Placental pericyte (primary cell): ENCODE data around the gene DTX2. TPM values are rescaled to one million over a fixed set of nuclear protein-coding genes. Genes with fewer than 3 reads are reported as not detected.

Experiments used
- small RNA-seq: library from RNA; depleted of rRNA; stranded (forward); fragments of <200 nt; gene quantifications from one replicate; pipeline ENCODE3, GENCODE V24; 2012; ENCODE audit warnings: low replicate concordance
- total RNA-seq: library from RNA; depleted of rRNA; stranded (reverse); fragments of >200 nt; gene quantifications from 2 replicates; pipeline ENCODE4 v1.2.3, GENCODE V29; 2012

Gene DTX2
- total RNA-seq, result 9.8 and 11.3 TPM in 2 replicates

DNA sequence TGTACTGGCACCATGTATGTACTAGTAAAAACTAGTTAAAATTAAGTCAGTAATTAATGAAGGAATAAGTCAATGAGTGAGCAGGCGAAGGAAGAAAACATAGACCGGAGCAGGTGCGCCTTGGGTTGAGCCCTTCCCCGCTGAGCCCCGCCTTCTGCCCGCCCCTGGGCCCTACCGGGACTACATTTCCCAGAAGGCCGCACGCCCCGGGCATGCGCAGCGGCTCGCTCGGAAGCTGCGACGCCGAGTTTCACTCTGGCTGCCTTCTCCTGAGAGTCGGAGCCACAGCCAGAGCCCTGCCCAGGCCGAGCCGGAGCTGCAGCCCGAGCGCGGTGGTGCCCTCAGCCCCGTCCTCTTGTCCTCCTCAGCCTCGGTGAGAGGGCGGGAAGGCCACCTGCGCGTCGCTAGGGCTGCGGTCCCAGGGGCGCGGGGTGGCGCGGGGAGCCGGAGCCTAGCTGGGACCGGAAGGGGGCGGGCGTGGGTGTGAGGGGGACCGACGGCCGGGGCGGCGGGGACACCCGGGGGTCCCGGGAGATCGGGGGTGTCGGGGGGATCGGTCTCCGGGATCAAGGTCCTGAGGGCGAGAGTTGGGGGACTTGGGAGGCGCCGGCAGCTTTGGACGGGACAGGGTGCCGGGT lies at the start of gene DTX2:
TSS of gene DTX2 (plus strand) at position 246 of the 638 bp plus-strand sequence. CDS start 18,801 bp downstream, outside the sequence.

DNA sequence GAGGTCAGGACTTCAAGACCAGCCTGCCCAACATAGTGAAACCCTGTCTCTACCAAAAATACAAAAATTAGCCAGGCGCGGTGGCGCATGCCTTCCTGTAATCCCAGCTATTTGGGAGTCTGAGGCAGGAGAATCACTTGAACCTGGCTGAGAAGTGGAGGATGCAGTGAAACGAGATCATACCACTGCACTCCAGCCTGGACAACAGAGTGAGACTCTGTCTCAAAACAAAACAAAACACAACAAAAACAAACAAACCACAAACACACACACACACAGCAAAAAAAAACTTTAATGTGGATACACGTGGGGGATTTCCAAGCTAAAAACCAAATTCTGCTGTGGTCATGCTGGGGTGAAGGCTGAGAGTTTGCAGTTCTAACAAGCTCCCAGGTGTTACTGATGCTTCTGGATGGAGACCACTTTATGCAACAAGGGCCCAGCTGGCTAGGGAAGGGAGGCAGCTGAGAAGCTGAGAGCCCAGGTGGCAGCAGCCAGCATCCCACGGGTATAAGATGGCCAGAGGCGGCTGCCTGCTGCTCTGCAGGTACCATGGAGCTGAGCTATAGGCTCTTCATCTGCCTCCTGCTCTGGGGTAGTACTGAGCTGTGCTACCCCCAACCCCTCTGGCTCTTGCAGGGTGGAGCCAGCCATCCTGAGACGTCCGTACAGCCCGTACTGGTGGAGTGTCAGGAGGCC lies 36.9 kb upstream of the DTX2 start, which contains the start of gene ZP3:
TSS of gene ZP3 (plus strand) at position 538 of the 699 bp plus-strand sequence. CDS start at position 553, 15 bp downstream.

DNA sequence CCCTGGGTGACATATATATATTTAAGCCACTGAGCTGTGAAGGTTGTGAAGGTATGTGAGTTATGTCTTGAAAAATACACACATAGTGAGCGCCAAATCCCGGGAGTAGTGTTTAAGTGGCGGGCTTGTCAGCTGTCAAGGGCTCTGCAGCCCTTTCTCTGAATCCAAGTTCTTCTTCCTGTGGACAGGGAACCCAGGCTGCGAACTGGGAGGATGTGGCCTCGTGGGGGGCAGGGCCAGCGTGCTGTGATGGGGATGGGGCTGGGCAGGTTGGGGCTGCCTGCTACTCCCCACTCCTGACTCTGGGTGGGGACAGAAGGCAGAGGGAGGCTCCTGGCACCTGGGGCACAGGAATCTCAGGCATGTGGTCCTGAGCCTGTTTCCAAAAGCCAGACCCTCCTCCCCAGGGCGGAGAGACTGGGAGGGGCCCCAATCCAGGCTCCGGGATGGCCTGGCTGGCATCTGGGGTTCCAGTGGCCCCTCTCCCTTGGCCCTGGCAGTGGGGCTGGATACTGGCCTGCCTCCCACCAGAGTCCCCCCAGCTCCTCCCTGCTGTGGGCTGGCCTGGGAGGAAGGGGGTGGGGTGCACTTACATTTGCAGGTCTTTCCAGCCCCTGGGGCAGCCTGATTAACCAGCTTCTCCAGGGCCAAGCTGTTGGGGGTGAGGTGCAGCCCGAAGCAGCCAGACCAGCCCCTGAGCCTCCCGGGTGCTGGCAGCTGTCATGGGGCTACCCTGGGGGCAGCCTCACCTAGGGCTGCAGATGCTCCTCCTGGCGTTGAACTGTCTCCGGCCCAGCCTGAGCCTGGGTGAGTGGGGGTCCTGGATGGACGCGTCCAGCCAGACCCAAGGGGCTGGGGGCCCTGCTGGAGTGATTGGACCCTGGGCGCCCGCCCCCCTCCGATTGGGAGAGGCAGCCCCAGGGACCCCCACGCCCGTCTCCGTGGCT lies 48.7 kb downstream of the DTX2 start, which contains the start of gene UPK3B:
TSS of gene UPK3B (plus strand) at position 622 of the 947 bp plus-strand sequence. CDS start at position 723, 101 bp downstream.

DNA sequence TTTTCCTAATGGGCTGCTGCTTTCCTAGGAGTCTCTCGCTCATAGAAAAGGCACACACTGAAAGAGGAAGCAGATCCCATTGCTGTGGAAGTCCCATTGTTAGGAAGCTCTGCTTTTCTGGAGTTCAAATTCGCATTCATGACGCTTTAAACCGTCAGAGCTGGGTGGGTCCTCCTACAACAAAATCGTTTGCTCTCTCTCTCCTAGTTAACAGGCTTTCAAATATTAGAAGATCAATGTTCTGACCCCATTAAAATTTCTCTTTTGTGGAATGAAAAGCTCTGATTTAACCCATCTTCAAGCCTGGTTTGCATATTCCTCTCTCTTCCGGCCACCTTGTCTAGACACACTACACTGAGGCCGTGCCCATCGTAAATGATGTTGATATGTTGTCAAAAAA lies 81.7 kb downstream of the DTX2 start, which contains the start of gene SPDYE16:
TSS of gene SPDYE16 (minus strand) at position 101 of the 400 bp plus-strand sequence. CDS start 1,838 bp downstream, outside the sequence.

Small RNA genes lying within 50 kb of the gene (small RNA-seq; reads per million reads assigned to genes)
- not detected for gene RF00019

Other genes with a start within 250 kb of the DTX2 start
- 122 and 139 TPM in 2 replicates for gene HSPB1, start 159.0 kb upstream of the DTX2 start, total RNA-seq
- 137 and 166 TPM in 2 replicates for gene YWHAG, start 102.7 kb upstream of the DTX2 start, total RNA-seq
- gene SSC4D, start 52.0 kb upstream of the DTX2 start, total RNA-seq, result 0.57 and 0.66 TPM in 2 replicates
- 0.43 and 1.8 TPM in 2 replicates for gene ZP3, start 36.8 kb upstream of the DTX2 start, total RNA-seq
- not detected in 2 replicates for gene UPK3B, start 48.8 kb downstream of the DTX2 start, total RNA-seq
- gene SPDYE16, start 81.6 kb downstream of the DTX2 start, total RNA-seq, result not detected in 2 replicates
- gene POMZP3, start 165.6 kb downstream of the DTX2 start, total RNA-seq, result 6.6 and 11.3 TPM in 2 replicates